ENCODE data around the gene FZD10.

FZD10 gene, protein sequence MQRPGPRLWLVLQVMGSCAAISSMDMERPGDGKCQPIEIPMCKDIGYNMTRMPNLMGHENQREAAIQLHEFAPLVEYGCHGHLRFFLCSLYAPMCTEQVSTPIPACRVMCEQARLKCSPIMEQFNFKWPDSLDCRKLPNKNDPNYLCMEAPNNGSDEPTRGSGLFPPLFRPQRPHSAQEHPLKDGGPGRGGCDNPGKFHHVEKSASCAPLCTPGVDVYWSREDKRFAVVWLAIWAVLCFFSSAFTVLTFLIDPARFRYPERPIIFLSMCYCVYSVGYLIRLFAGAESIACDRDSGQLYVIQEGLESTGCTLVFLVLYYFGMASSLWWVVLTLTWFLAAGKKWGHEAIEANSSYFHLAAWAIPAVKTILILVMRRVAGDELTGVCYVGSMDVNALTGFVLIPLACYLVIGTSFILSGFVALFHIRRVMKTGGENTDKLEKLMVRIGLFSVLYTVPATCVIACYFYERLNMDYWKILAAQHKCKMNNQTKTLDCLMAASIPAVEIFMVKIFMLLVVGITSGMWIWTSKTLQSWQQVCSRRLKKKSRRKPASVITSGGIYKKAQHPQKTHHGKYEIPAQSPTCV

GRCh38 chr12:130162267-130162666 lies at the start of gene FZD10:
FZD10 (plus strand) TSS chr12:130162464; CDS start chr12:130162943, 479 bp downstream.
- DNase-seq (ENCODE audit: low read depth in 2 of 2): no peak

DNA sequence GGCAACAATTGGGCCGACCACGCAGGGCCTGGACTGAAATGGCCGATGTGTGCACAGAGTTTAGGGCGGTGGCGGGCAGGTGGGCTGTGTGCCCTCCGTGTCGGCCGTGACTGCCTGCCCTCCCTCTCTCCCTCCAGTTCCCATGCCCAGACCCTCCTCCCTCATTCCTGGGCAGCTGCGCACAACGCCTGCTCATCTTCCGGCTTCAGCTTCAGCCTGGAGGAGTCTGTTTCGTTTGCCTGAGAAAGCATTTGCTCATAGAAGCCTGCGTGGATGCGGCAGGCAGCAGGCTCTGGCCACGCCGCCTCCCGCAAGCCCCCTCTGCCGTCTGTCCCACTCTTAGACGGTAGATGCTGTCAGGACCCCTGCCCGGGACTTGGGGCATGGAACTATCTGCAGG lies 47.3 kb upstream of the FZD10 start:
- no peak for DNase-seq (ENCODE audit: low read depth in 2 of 2)

- no peak for DNase-seq (ENCODE audit: low read depth in 2 of 2)
These were observed 46.6 kb upstream of the FZD10 start for GRCh38 chr12:130115646-130116045.

GRCh38 chr12:130116791-130117190 lies 45.5 kb upstream of the FZD10 start:
- no peak for DNase-seq (ENCODE audit: low read depth in 2 of 2)

- DNase-seq (ENCODE audit: low read depth in 2 of 2): no peak
These were observed 45.0 kb upstream of the FZD10 start for GRCh38 chr12:130117233-130117632.

GRCh38 chr12:130117701-130118100 lies 44.6 kb upstream of the FZD10 start:
- DNase-seq (ENCODE audit: low read depth in 2 of 2): no peak

GRCh38 chr12:130118181-130118580 lies 44.1 kb upstream of the FZD10 start:
- no peak for DNase-seq (ENCODE audit: low read depth in 2 of 2)

- DNase-seq (ENCODE audit: low read depth in 2 of 2): no peak
These were observed 42.9 kb upstream of the FZD10 start for GRCh38 chr12:130119241-130119861.

- no peak for DNase-seq (ENCODE audit: low read depth in 2 of 2)
These were observed 42.1 kb upstream of the FZD10 start for GRCh38 chr12:130120012-130120805.

GRCh38 chr12:130121226-130122000 lies 40.9 kb upstream of the FZD10 start:
- no peak for DNase-seq (ENCODE audit: low read depth in 2 of 2)

DNA sequence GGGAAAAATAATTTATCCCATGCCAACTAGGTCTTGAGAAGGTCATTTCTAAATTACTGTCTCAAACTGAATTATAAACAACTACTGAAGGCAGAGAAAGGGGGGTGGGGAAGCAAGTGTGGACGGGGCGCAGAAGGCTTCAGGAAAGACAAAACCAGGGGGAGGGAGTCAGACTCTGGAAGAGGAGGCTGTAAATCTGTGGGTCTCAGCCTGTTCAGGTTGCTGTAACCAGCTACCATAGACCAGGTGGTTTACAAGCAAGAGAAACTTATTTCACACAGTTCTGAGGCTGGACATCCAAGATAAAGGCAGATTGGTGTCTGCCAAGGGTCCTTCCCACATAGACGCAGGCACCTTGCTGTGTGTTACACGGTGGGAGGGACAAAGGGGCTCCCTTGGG lies 39.9 kb upstream of the FZD10 start:
- no peak for DNase-seq (ENCODE audit: low read depth in 2 of 2)

DNA sequence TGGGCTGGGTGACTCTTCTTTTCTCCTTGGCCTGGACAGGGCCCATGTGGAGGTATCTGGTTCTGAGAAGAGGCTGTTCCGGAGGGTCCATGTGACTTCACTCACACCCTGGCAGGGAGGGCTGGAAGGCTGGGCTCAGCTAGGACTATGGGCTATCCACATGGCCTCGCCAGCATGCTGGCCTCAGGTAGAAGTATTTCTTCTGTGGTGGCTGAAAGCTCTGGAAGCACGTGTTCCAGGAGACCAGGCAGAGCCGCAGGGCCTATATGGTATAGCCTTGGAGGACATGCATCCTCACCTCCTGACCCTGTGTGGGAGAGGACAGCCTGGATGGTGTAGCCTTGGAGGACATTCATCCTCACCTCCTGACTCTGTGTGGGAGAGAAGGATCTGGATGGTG lies 38.2 kb upstream of the FZD10 start:
- no peak for DNase-seq (ENCODE audit: low read depth in 2 of 2)

DNA sequence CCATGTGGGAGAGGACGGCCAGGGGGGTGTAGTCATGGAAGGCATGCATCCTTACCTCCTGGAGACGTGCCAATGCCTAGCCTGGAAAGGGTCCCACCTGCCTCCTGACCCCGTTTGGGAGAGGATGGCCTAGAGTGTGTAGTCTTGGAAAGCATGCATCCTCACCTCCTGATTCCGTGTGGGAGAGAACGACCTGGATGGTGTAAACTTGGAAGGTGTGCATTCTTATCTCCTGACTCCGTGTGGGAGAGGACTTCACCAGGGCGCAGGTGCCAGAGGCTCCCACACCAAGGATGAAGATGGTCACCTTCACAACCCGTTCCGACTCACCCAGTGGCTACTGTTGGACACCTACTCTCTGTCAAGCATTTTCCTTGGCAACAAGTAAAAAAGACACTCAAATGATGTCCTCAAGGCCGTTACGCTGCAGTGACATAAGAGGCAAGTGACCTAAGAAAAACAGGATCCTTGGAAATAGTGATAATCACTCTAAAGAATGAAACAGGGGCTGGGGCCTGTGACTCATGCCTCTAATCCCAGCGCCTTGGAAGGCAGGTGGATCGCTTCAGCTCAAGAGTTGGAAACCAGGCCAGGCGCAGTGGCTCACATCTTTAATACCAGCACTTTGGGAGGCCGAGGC lies 37.5 kb upstream of the FZD10 start:
- DNase-seq (ENCODE audit: low read depth in 2 of 2): no peak

- DNase-seq (ENCODE audit: low read depth in 2 of 2): no peak
These were observed 36.2 kb upstream of the FZD10 start for GRCh38 chr12:130126023-130126432.

- no peak for DNase-seq (ENCODE audit: low read depth in 2 of 2)
These were observed 34.7 kb upstream of the FZD10 start for GRCh38 chr12:130127532-130127911.

DNA sequence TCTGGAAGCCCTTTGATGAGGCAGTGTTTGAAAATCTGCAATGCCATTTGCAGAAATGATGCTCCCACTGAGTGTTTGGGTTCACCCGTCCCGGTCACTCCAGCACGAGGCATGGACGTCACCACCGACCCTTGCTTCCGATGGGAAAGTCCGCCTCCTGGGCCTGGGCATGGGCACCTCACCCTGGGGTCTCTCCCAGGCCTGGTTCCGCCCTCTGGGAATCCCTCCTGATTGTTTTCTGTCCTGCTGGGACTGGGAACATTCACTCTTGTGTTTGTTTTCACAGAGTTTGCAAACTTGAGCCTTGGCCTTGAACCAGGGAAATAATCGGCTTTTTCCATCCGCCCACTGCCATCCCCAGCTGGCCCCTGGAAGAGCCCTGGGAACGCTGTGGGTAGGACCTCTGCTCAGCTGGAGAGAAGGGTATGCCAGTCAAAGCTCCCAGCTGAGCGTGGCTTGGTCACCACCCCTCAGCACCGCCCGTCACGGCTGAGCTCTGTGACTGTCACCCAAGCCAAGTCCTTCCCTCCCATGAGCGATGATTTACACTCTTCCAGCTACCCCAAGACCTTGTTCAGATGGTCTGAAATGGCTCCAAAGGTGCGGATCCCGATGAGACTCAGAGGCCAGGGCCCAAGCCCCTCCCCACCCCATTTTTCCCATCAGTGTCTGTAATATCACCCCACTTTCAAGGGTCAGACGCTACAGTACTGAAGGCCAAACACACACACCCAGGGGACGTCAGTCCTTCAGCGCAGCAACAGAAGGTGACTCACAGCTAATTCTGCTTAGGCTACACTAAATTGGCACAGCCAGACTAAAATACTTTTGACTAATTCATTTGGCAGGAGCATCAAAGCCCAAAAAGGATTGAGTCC lies 34.1 kb upstream of the FZD10 start:
- no peak for DNase-seq (ENCODE audit: low read depth in 2 of 2)

DNA sequence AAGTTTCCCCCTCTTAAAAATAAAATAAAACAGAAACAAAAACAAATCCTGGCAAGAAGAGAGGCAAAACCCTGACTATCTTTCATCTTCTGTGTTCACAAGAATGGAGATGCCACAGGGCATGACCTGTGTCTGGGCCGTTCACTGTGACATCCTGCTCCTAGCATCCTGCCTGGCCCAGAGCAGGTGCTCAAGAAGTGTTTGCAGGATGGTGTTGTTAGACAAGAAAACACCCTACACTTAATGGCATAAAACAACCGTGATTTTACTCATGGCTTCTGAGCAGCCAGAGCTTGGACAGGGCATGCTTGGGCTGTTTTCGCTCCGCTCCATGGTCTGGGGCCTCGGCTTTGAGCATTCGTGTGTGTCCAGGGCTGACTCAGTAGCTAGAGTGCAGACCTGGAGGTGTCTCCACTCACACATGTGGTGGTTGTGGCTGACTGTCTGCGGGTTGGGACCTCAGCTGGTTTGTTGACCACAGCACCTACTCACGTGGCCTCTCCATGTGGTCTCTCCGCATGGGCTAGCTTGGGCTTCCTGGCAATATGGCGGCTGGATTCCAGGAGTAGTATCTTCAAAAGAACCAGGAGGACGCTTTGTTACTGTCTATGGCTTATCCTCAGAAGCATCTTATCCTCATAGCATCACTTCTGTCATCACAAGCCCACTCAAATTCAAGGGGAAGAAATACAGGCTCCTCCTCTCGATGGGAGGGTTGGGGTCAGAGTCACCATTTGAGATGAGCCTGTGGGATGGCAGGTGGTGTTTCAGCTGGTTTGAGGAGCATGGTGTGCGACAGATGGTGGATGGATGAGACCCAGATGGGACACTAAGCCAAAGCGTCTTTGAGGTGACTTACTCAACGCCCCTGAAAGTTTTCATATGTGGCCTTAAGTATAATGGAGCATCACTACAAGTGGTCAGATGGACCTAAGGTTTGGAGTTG lies 33.2 kb upstream of the FZD10 start:
- no peak for DNase-seq (ENCODE audit: low read depth in 2 of 2)

DNA sequence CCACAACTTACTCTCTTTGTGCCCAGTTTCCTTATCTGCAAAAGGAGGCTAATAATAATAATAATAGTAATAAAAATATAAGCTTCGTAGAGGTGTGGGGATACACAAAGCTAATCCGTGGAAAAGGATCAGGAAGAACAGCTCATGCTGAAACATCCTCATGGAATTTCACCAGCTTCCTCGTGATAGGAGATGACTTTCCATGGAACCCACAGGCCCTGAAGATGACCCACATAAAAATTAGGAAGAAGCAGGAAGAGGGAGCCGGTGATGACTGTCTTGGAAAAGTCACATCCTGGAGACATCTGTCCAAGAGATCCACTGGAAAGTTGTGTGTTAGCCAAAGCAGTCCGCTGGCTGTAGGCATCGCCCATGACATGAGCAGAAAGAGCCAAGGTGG lies 31.9 kb upstream of the FZD10 start:
- no peak for DNase-seq (ENCODE audit: low read depth in 2 of 2)

DNA sequence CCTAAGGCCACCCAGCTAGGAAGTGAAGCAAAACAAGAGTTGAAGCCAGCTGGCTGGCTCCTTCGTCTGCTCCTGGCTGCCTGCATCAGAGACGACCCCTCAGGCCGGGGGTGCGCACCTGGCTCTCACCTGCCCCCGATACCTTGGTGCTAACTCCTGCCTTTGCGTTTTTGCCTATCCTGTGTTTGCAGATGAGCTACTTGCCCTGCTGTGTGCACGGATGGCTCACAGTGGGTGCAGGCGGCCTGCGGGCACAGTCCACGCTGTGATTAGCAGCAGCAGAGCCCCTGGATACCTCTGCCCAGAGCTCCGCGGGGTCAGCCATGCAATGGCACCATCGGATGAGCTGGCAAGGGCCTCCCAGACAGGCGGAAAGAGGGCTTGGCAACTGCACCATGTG lies 31.2 kb upstream of the FZD10 start:
- DNase-seq (ENCODE audit: low read depth in 2 of 2): no peak
